Natural killer cell treated with Interleukin-12 subunit alpha and Interleukin-12 subunit beta and Interleukin-15 and Interleukin-18, amount 100 ng/mL, for 72 hours (primary cell): ENCODE measurements around the gene SNAP25. TPM values are rescaled to one million over a fixed set of nuclear protein-coding genes. Genes with fewer than 3 reads are reported as not detected.

ENCODE experiments used
- ATAC-seq, 2 donors: fragments of 150-1000 bp; cut with Tn5 transposase in 1 of 2; sonication (Bioruptor Pico), chemical (Tn5 transposase) in 1 of 2; 2 replicates each; pipeline ENCODE4 v1.10.0; 2021
- DNase-seq: peaks from one replicate; pipeline ENCODE4 v3.0.0; 2022; ENCODE audit warnings: low spot score
- H3K27ac Mint-ChIP-seq, 2 donors: 1 replicate in 1 of 2; 2 replicates in 1 of 2; pipeline ENCODE4 v1.8.0; 2022; ENCODE audit warnings: mixed read lengths in 2 of 2, mild to moderate bottlenecking in 1 of 2, moderate library complexity in 1 of 2
- H3K27me3 Mint-ChIP-seq, 2 donors: 1 replicate in 1 of 2; 2 replicates in 1 of 2; pipeline ENCODE4 v1.8.0; 2022; ENCODE audit warnings: mixed read lengths in 2 of 2
- H3K36me3 Mint-ChIP-seq: one replicate; pipeline ENCODE4 v1.8.0; 2022; ENCODE audit warnings: mixed read lengths
- H3K4me1 Mint-ChIP-seq, 2 donors: 1 replicate in 1 of 2; 2 replicates in 1 of 2; pipeline ENCODE4 v1.8.0; 2022; ENCODE audit warnings: low read depth in 2 of 2, mixed read lengths in 2 of 2, mild to moderate bottlenecking in 1 of 2
- H3K4me3 Mint-ChIP-seq: one replicate; pipeline ENCODE4 v1.8.0; 2022; ENCODE audit warnings: mixed read lengths
- H3K9me3 Mint-ChIP-seq: 2 replicates; pipeline ENCODE4 v1.8.0; 2022; ENCODE audit warnings: mixed read lengths
- total RNA-seq, 2 donors: library from RNA; stranded (reverse); gene quantifications; one replicate each; pipeline ENCODE4 v1.2.3, GENCODE V29; 2022

Gene SNAP25
- total RNA-seq, result under 1 TPM in 1 of 2 donors, not detected in 1; 0.76 TPM

DNA sequence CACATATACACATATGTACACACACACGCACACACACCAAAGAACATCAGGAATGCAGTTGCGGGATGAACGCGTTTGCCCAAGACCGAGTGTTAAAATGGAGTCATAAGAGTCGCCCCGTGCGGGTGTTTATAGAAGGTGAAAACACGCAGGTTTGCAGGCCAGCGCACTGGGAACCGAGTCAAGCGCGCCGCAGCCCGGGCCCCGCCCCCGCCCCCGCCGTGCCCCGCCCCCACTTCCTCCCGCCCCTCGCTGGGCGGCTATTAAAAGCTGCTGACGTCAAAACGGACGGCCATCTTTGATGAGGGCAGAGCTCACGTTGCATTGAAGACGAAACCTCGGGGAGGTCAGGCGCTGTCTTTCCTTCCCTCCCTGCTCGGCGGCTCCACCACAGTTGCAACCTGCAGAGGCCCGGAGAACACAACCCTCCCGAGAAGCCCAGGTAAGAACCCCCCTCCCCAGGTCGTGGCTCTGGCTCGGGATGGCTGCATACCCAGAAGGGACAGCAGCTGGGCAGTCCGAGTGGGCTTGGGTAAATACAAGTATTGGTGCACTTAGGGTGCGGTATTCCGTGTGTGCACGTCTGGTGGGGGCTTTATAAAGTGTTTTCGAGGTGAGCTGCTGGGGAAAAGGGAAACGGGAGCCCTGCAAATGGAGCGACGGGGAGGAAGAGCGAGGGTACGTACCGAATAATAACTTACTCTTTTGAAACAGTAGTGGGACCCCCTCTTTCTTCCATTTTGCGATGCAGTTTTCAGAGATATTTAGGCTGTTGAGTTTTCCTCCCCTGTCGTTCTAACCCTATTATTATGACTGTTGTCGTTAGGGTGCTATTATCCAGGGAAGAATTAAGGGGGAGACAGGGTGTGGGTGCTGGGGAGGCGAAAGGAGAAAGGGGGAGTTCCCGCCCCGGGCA, at the start of gene SNAP25:
TSS of gene SNAP25 (plus strand) at position 295 of the 916 bp plus-strand sequence. CDS start 56,662 bp downstream, outside the sequence.
- Mint-ChIP-seq H3K9me3 (no peaks in the 10 kb centered on the region), H3K4me3 (peak within 1 kb of the TSS; percentile 84), H3K4me1 (peaks cover 15 to 17% of the 10 kb centered on the region in 2 donors), H3K36me3 (no peaks in the 10 kb centered on the region), H3K27me3 (peaks cover 38 to 61% of the 10 kb centered on the region in 2 donors), H3K27ac (peak within 1 kb of the TSS; percentile 70 to 73)
- peak; percentile 55 to 65 for ATAC-seq
- DNase-seq, result no peak

DNA sequence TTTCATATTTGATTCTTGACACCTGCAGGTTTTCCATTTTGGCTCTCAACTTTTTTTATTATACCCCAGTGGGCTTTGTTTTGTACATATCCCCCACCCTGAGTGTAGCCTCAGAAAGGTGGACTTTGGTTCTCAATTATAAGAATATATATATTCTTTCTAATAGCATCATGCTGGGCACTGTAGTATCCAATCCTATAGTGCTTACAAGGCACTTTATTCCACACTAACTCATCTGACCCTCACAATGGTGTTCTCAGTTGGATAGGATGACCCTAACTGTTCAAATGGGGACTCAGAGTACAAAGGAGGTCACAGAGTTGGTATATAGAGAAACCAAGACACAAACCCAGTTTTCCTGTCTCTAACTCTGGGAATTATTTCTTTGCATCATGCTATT, 48.9 kb upstream of the SNAP25 start:
- no peak for ATAC-seq
- H3K4me3 Mint-ChIP-seq, result no peak overlapping the region
- peaks cover 21 to 51% of the 10 kb centered on the region in 2 donors for H3K27me3 Mint-ChIP-seq
- H3K9me3 Mint-ChIP-seq, result peaks cover 5% of the 10 kb centered on the region
- no peak for DNase-seq
- H3K27ac Mint-ChIP-seq, result no peak overlapping the region
- no peaks in the 10 kb centered on the region for H3K36me3 Mint-ChIP-seq
- H3K4me1 Mint-ChIP-seq, result peaks cover 5 to 6% of the 10 kb centered on the region in 2 donors

- no peak for DNase-seq
- peaks cover 5% of the 10 kb centered on the region for H3K9me3 Mint-ChIP-seq
- no peaks in the 10 kb centered on the region for H3K36me3 Mint-ChIP-seq
- H3K27ac Mint-ChIP-seq, result no peak overlapping the region
- H3K4me1 Mint-ChIP-seq, result peaks cover 5 to 6% of the 10 kb centered on the region in 2 donors
- ATAC-seq, result no peak
- peaks cover 21 to 51% of the 10 kb centered on the region in 2 donors for H3K27me3 Mint-ChIP-seq
- H3K4me3 Mint-ChIP-seq, result no peak overlapping the region
These were observed 48.4 kb upstream of the SNAP25 start for GRCh38 chr20:10170261-10170660.

GRCh38 chr20:10171864-10172751, 46.5 kb upstream of the SNAP25 start:
- H3K27ac Mint-ChIP-seq, result peak overlapping the region in 1 of 2 donors; percentile 73
- ATAC-seq, result peak; percentile 85 to 91

DNA sequence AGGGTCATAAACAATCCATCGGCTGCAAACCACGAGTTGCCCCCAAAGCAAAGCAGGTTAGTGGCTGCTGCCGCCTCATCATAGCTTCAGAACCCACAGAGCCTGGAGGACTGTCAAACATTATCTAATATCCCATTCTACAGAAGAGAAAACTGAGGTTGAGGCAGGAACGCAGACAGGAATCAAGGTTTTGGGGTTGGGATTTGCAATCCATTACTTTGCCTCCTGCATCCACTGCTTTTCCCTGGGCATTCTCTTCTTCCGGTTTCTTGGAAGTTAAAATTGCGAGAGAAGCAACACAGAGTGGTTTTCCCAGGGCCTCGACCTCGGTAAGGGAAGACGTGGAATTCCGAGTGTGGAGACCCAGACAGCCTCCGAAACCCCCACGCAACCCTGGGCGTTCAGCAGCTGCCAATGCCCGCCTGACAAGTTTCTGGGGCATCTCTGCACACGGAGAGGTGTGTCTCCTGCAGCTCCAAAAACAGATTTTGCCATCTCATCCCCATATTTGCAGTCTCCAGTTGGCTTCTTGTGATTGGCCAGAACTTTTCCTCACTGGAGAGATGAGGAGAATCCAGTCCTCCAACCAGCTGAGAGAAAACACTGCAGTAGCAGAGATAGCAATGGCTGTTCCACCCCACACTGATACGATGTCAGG, 45.5 kb upstream of the SNAP25 start:
- ATAC-seq (no peak), DNase-seq (no peak)
- Mint-ChIP-seq H3K27me3 (peaks cover 30 to 61% of the 10 kb centered on the region in 2 donors), H3K4me1 (peaks cover 5 to 6% of the 10 kb centered on the region in 2 donors), H3K9me3 (no peaks in the 10 kb centered on the region), H3K36me3 (no peaks in the 10 kb centered on the region), H3K27ac (no peak overlapping the region), H3K4me3 (no peak overlapping the region)

More at GRCh38 chr20:10171864-10172751, 46.5 kb upstream of the SNAP25 start:
- H3K9me3 Mint-ChIP-seq, result peaks cover 5% of the 10 kb centered on the region
- H3K4me3 Mint-ChIP-seq, result peak overlapping the region; percentile 76
- DNase-seq, result peak; percentile 75
- H3K4me1 Mint-ChIP-seq, result peaks cover 5 to 6% of the 10 kb centered on the region in 2 donors
- H3K27me3 Mint-ChIP-seq, result peaks cover 28 to 61% of the 10 kb centered on the region in 2 donors
- H3K36me3 Mint-ChIP-seq, result no peaks in the 10 kb centered on the region

GRCh38 chr20:10174400-10174799, 44.2 kb upstream of the SNAP25 start:
- peaks cover 5 to 6% of the 10 kb centered on the region in 2 donors for H3K4me1 Mint-ChIP-seq
- no peaks in the 10 kb centered on the region for H3K36me3 Mint-ChIP-seq
- peaks cover 27 to 52% of the 10 kb centered on the region in 2 donors for H3K27me3 Mint-ChIP-seq
- no peak overlapping the region for H3K27ac Mint-ChIP-seq
- ATAC-seq, result no peak
- H3K4me3 Mint-ChIP-seq, result no peak overlapping the region
- no peak for DNase-seq
- H3K9me3 Mint-ChIP-seq, result no peaks in the 10 kb centered on the region

GRCh38 chr20:10177326-10177725, 41.3 kb upstream of the SNAP25 start:
- Mint-ChIP-seq H3K9me3 (no peaks in the 10 kb centered on the region), H3K27ac (no peak overlapping the region), H3K4me1 (peaks cover 4 to 5% of the 10 kb centered on the region in 2 donors), H3K36me3 (no peaks in the 10 kb centered on the region), H3K27me3 (peaks cover 27 to 41% of the 10 kb centered on the region in 2 donors), H3K4me3 (no peak overlapping the region)
- no peak for DNase-seq
- no peak for ATAC-seq

DNA sequence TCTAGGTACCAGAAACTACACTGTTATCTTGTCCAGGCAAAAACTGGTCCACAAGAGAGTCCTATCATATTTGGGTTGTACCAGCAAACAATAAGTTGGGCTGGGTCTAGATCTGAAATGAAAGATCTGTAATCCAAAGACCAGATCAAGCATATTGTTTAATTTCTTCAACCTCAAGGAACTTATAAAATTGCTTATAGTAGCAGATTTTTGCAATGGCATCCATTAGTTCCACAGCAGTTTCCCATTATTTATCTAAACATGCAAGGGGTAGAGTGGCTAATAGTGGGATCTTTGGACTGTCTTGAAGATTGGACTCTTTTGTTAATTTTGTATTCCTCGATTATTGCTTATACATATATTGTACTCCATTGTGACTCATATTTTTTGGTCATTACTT, 40.5 kb upstream of the SNAP25 start:
- H3K27ac Mint-ChIP-seq, result no peak overlapping the region
- H3K4me1 Mint-ChIP-seq, result no peaks in the 10 kb centered on the region

DNA sequence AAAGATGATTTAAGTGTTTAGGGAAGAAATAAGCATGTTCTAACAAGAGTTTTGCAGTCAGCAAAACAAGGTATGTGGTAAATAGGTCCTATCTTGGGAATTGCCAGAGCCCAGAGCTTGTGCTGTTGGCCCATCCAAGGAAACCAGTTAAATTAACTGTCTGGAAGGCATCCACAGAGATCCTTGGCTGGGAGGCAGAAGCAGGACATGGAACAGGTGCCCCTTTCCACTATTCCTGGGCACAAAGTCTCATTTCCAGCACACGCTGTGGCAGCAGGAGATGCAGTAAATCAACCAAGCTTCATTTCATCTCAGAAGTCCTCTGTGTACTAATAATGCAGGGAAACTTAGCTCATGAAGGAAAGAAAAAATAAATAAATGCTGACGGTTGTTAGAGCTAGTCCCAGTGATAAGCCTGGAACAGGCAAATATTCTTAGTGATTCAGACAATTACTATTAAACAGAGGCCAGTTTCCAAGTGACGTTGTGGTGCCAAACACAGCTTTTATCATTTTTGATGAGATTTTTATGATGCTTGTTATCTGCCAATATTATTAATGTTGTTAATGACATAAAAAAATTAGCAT, 39.8 kb upstream of the SNAP25 start:
- H3K9me3 Mint-ChIP-seq, result no peaks in the 10 kb centered on the region
- no peaks in the 10 kb centered on the region for H3K4me1 Mint-ChIP-seq
- H3K4me3 Mint-ChIP-seq, result no peak overlapping the region
- ATAC-seq (no peak), DNase-seq (no peak)
- peaks cover 20 to 32% of the 10 kb centered on the region in 2 donors for H3K27me3 Mint-ChIP-seq
- H3K36me3 Mint-ChIP-seq, result no peaks in the 10 kb centered on the region
- H3K27ac Mint-ChIP-seq, result no peak overlapping the region

More for the DNA sequence above, 40.5 kb upstream of the SNAP25 start:
- Mint-ChIP-seq H3K9me3 (no peaks in the 10 kb centered on the region), H3K36me3 (no peaks in the 10 kb centered on the region), H3K4me3 (no peak overlapping the region), H3K27me3 (peaks cover 22 to 34% of the 10 kb centered on the region in 2 donors)
- no peak for DNase-seq
- ATAC-seq, result no peak

DNA sequence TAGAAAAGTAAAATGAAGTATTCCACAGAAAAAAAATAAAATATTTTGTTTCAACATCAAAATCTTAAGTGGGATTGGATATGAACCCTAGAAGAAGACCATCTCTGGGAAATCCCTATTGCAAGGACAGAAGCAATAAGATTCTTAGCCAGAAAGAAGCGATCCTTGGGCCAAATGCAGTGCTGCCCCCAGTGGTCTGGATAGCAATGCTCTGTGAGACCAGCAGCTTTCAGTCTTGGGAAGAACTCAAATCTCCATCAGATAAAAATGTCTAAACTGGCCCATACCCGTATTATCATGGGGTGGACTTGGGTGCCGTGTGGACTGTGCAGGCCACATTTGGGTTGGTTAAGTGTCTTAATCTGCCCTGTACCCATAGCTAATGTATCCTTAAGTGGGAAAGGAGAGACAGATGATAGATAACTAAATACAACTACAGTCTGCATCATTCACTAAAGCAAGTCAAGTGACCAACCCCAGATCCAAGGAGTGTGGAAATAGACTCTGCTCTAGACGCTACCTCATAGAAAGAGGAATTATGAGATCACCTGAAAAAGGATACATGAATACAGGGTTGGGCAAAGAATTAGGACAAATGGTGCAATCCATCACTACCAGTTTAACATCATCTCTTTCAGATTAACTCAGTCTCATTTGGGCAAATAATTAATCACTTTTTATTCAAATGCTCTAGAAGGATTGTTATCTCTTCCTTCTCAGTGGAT, 38.9 kb upstream of the SNAP25 start:
- H3K4me3 Mint-ChIP-seq, result no peak overlapping the region
- no peaks in the 10 kb centered on the region for H3K9me3 Mint-ChIP-seq
- no peaks in the 10 kb centered on the region for H3K36me3 Mint-ChIP-seq

DNA sequence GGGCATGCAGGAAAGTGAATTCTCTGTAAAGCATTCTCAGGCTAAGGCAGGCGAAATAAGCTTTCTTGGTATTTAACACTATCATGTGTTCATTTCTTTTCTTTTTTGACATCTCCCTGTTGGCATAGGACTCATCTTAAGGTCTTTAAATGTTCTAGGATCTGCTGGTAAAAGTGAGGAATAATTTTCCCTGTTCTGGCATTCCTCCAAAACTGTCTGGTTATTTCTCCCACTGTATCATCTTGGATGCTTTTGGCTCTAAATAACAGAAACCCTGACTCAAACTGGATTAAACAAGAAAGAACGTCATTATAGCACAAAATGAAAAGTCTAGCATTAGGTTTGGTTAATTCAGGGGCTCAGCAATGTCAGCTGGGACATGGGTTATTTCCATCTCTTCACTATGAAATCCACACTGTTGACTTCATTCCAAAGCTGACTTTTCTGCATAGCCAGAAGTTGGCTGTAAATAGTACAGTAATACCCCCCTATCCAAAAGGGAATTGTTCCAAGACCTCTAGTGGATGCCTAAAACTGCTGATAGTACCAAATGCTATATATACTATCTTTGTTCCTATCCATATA, 37.9 kb upstream of the SNAP25 start:
- no peak for ATAC-seq
- no peak for DNase-seq
- H3K27me3 Mint-ChIP-seq, result peaks cover 19 to 31% of the 10 kb centered on the region in 2 donors
- no peak overlapping the region for H3K4me3 Mint-ChIP-seq
- no peaks in the 10 kb centered on the region for H3K36me3 Mint-ChIP-seq
- H3K9me3 Mint-ChIP-seq, result no peaks in the 10 kb centered on the region
- no peaks in the 10 kb centered on the region for H3K4me1 Mint-ChIP-seq
- H3K27ac Mint-ChIP-seq, result no peak overlapping the region

More for the DNA sequence above, 38.9 kb upstream of the SNAP25 start:
- DNase-seq, result no peak
- no peak for ATAC-seq
- Mint-ChIP-seq H3K27ac (no peak overlapping the region), H3K4me1 (no peaks in the 10 kb centered on the region), H3K27me3 (peaks cover 19 to 24% of the 10 kb centered on the region in 2 donors)
